SKM-1 treated with dmso at 0.1 percent for 144 hours (cell line): Measurements from ENCODE around the gene BACE1.

Source experiments
- DNase-seq: peaks from one replicate; lab custom pipeline; 2025; ENCODE audit not compliant: unreplicated experiment; lab: John Stamatoyannopoulos, UW

Gene BACE1

GRCh38 chr11:117313091-117313490, 3.0 kb downstream of the BACE1 start:
- peak; percentile 86 for DNase-seq

- no peak for DNase-seq
Measured at GRCh38 chr11:117309310-117309709, 6.7 kb downstream of the BACE1 start.

GRCh38 chr11:117305145-117305544, 10.9 kb downstream of the BACE1 start:
- no peak for DNase-seq

- no peak for DNase-seq
Measured at GRCh38 chr11:117303646-117304315, 12.3 kb downstream of the BACE1 start.

GRCh38 chr11:117303101-117303500, 13.0 kb downstream of the BACE1 start:
- no peak for DNase-seq

- DNase-seq, result no peak
Measured at GRCh38 chr11:117302228-117302627, 13.8 kb downstream of the BACE1 start.

GRCh38 chr11:117300773-117301172, 15.3 kb downstream of the BACE1 start:
- DNase-seq, result no peak

GRCh38 chr11:117300283-117300663, 15.8 kb downstream of the BACE1 start:
- no peak for DNase-seq

- no peak for DNase-seq
Measured at GRCh38 chr11:117299351-117300282, 16.4 kb downstream of the BACE1 start.

GRCh38 chr11:117298195-117298594, 17.9 kb downstream of the BACE1 start:
- DNase-seq, result no peak

GRCh38 chr11:117296881-117297280, 19.2 kb downstream of the BACE1 start:
- no peak for DNase-seq

GRCh38 chr11:117295438-117296137, 20.5 kb downstream of the BACE1 start:
- no peak for DNase-seq

GRCh38 chr11:117292616-117293015, 23.4 kb downstream of the BACE1 start:
- no peak for DNase-seq

GRCh38 chr11:117290809-117291396, 25.2 kb downstream of the BACE1 start, which contains the start of gene BACE1-AS:
Gene BACE1-AS (plus strand): TSS chr11:117291346.
- DNase-seq, result no peak

GRCh38 chr11:117289795-117290194, 26.3 kb downstream of the BACE1 start:
- DNase-seq, result no peak

- DNase-seq, result no peak
Measured at GRCh38 chr11:117287668-117288067, 28.4 kb downstream of the BACE1 start.

GRCh38 chr11:117286588-117286987, 29.5 kb downstream of the BACE1 start:
- no peak for DNase-seq

GRCh38 chr11:117284053-117284452, 32.0 kb downstream of the BACE1 start:
- no peak for DNase-seq

GRCh38 chr11:117282956-117283355, 33.1 kb downstream of the BACE1 start:
- DNase-seq, result no peak

GRCh38 chr11:117281869-117282268, 34.2 kb downstream of the BACE1 start:
- DNase-seq, result no peak

GRCh38 chr11:117281159-117281558, 34.9 kb downstream of the BACE1 start:
- no peak for DNase-seq
